ENCODE results near the gene ASB15. TPM values are rescaled to one million over a fixed set of nuclear protein-coding genes. Genes with fewer than 3 reads are reported as not detected.

Gene ASB15
- total RNA-seq, 1 experiment from 2014 or later = not detected

DNA sequence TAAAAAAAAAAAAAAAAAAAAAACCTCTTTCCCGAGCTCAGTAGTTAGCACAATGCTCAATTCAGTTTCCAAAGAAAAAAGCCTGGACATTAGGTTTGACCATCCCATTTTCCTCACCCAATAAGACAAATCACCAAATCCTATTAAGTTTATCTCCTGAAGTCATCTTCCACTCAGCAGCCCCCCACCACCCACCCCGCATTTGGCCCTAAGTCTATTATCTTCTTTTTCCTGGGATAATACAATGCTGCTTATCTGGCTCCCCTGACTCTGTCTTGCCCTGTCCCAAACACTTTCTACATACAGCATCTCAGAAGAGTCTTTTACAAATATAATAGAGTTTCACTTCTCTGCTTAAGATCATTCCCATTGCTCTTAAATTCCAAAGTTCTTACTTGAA, 36.3 kb downstream of the ASB15 start:
- ATAC-seq (no peak), DNase-seq (ENCODE audit: low read depth, low spot score) (no peak)
- in situ Hi-C loops (cut with HindIII; ENCODE audit: low pct_unique_long_range_greater_than_20kb, low sequenced_read_pairs) = no loop called here
- intact Hi-C loops (cut with micrococcal nuclease; ENCODE audit: unreplicated experiment) = no loop called here
- H3K27me3 ChIP-seq (ENCODE audit: control insufficient read depth, insufficient read depth, low read length) = peaks cover 12% of the 10 kb centered on the region
- no peak overlapping the region for H3K27ac ChIP-seq (ENCODE audit: low read length)
- H3K4me1 ChIP-seq (ENCODE audit: control insufficient read depth, insufficient read depth, low read length) = no peaks in the 10 kb centered on the region
- H3K4me3 ChIP-seq (ENCODE audit: low read depth in 2 of 2, low read length in 2 of 2) = no peak overlapping the region
- no TSS peak for BruUV-seq (replicated peaks)
- no peak for TF ChIP-seq TCF7L2 (IDR thresholded peaks at IDR 0.05; ENCODE audit: low read depth, low read length)
- TF ChIP-seq POLR2AphosphoS5 (IDR thresholded peaks at IDR 0.05; ENCODE audit: low read depth, low read length) = no peak
- no peak for TF ChIP-seq SIN3A (IDR thresholded peaks at IDR 0.05; ENCODE audit: borderline replicate concordance, insufficient read depth, low read depth, low read length)
- TF ChIP-seq, protein P1, sequence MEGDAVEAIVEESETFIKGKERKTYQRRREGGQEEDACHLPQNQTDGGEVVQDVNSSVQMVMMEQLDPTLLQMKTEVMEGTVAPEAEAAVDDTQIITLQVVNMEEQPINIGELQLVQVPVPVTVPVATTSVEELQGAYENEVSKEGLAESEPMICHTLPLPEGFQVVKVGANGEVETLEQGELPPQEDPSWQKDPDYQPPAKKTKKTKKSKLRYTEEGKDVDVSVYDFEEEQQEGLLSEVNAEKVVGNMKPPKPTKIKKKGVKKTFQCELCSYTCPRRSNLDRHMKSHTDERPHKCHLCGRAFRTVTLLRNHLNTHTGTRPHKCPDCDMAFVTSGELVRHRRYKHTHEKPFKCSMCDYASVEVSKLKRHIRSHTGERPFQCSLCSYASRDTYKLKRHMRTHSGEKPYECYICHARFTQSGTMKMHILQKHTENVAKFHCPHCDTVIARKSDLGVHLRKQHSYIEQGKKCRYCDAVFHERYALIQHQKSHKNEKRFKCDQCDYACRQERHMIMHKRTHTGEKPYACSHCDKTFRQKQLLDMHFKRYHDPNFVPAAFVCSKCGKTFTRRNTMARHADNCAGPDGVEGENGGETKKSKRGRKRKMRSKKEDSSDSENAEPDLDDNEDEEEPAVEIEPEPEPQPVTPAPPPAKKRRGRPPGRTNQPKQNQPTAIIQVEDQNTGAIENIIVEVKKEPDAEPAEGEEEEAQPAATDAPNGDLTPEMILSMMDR (IDR thresholded peaks at IDR 0.05) = no peak
- TF ChIP-seq, protein P2, sequence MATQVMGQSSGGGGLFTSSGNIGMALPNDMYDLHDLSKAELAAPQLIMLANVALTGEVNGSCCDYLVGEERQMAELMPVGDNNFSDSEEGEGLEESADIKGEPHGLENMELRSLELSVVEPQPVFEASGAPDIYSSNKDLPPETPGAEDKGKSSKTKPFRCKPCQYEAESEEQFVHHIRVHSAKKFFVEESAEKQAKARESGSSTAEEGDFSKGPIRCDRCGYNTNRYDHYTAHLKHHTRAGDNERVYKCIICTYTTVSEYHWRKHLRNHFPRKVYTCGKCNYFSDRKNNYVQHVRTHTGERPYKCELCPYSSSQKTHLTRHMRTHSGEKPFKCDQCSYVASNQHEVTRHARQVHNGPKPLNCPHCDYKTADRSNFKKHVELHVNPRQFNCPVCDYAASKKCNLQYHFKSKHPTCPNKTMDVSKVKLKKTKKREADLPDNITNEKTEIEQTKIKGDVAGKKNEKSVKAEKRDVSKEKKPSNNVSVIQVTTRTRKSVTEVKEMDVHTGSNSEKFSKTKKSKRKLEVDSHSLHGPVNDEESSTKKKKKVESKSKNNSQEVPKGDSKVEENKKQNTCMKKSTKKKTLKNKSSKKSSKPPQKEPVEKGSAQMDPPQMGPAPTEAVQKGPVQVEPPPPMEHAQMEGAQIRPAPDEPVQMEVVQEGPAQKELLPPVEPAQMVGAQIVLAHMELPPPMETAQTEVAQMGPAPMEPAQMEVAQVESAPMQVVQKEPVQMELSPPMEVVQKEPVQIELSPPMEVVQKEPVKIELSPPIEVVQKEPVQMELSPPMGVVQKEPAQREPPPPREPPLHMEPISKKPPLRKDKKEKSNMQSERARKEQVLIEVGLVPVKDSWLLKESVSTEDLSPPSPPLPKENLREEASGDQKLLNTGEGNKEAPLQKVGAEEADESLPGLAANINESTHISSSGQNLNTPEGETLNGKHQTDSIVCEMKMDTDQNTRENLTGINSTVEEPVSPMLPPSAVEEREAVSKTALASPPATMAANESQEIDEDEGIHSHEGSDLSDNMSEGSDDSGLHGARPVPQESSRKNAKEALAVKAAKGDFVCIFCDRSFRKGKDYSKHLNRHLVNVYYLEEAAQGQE (IDR thresholded peaks at IDR 0.05; ENCODE audit: insufficient read depth in 1 of 2, low read depth in 2 of 2, low read length in 1 of 2) = no peak
- ChIA-PET CTCF (no interaction called here), POLR2A (no interaction called here)
- H3K36me3 ChIP-seq (ENCODE audit: control insufficient read depth, insufficient read depth, low read length) = no peaks in the 10 kb centered on the region
- H3K9me3 ChIP-seq (ENCODE audit: control insufficient read depth, insufficient read depth, low read depth, low read length) = no peaks in the 10 kb centered on the region

DNA sequence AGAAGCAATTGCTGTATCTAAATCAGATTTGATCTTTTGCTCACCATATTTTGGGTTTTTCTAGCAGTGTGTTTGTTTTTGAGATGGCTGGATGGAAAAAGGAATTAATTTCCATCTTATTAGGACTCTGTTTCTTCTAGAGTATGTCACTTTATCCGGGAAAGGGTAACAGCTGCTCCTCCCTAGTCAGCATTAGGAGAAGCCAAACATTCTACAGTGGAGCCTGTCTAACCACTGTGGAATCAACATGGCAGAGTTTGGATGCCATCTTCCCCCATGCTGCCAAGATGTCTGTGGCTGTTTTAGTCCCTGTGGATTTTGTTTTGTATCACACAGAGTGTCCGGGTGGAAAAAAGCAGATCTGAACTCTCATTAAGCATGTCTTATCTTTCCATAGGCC, 38.0 kb downstream of the ASB15 start:
- Histone ChIP-seq H3K27ac (ENCODE audit: low read length) (no peak overlapping the region), H3K27me3 (ENCODE audit: control insufficient read depth, insufficient read depth, low read length) (peaks cover 25% of the 10 kb centered on the region), H3K4me3 (ENCODE audit: low read depth in 2 of 2, low read length in 2 of 2) (no peak overlapping the region), H3K9me3 (ENCODE audit: control insufficient read depth, insufficient read depth, low read depth, low read length) (no peaks in the 10 kb centered on the region), H3K4me1 (ENCODE audit: control insufficient read depth, insufficient read depth, low read length) (no peaks in the 10 kb centered on the region), H3K36me3 (ENCODE audit: control insufficient read depth, insufficient read depth, low read length) (no peaks in the 10 kb centered on the region)
- ChIA-PET CTCF (no interaction called here), POLR2A (no interaction called here)
- no peak for DNase-seq (ENCODE audit: low read depth, low spot score)
- TF ChIP-seq TCF7L2 (IDR thresholded peaks at IDR 0.05; ENCODE audit: low read depth, low read length) (no peak), SIN3A (IDR thresholded peaks at IDR 0.05; ENCODE audit: borderline replicate concordance, insufficient read depth, low read depth, low read length) (no peak), POLR2AphosphoS5 (IDR thresholded peaks at IDR 0.05; ENCODE audit: low read depth, low read length) (no peak)
- TF ChIP-seq, protein P2 (IDR thresholded peaks at IDR 0.05; ENCODE audit: insufficient read depth in 1 of 2, low read depth in 2 of 2, low read length in 1 of 2) = no peak
- TF ChIP-seq, protein P1 (IDR thresholded peaks at IDR 0.05) = no peak
- no peak for ATAC-seq
- in situ Hi-C loops (cut with HindIII; ENCODE audit: low pct_unique_long_range_greater_than_20kb, low sequenced_read_pairs) = no loop called here
- intact Hi-C loops (cut with micrococcal nuclease; ENCODE audit: unreplicated experiment) = no loop called here
- no TSS peak for BruUV-seq (replicated peaks)

Data from Panc1 (cell line).